HL-60 (cell line): ENCODE results near the gene AFG3L2.

ENCODE experiments used
- CTCF ChIP-seq: IDR thresholded peaks from one replicate; pipeline ENCODE4 v1.5.1; 2011; ENCODE audit warnings: low read length, control low read depth, inconsistent platforms; ENCODE audit not compliant: insufficient read depth
- GABPA ChIP-seq: IDR thresholded peaks from 2 replicates; pipeline ENCODE4 v1.6.1; 2012; ENCODE audit warnings: low read depth
- POLR2AphosphoS5 ChIP-seq: IDR thresholded peaks from 2 replicates; pipeline ENCODE4 v1.6.1; 2012; ENCODE audit warnings: low read depth
- REST ChIP-seq: IDR thresholded peaks from 2 replicates; pipeline ENCODE4 v1.6.1; 2012; ENCODE audit warnings: low read depth; ENCODE audit not compliant: insufficient replicate concordance
- SPI1 ChIP-seq: IDR thresholded peaks from 2 replicates; pipeline ENCODE4 v1.6.1; 2012; ENCODE audit warnings: low read depth, mild to moderate bottlenecking, borderline replicate concordance

- TF ChIP-seq CTCF (no peak), SPI1 (no peak), POLR2AphosphoS5 (no peak), REST (no peak), GABPA (no peak)
These were observed 93.8 kb downstream of the AFG3L2 start for GRCh38 chr18:12283256-12283655.
